Heart left ventricle (tissue), 16 donors: ENCODE measurements around the gene MS4A4A. TPM values are rescaled to one million over a fixed set of nuclear protein-coding genes. Genes with fewer than 3 reads are reported as not detected.

Experiments
- ATAC-seq, 4 donors: fragments of 200-7000 bp; cut with Tn5 transposase; one replicate each; pipeline ENCODE4 v1.9.1; 2020 to 2022; ENCODE audit warnings: moderate library complexity in 4 of 4, mild to moderate bottlenecking in 3 of 4, moderate number of reproducible peaks in 1 of 4
- DNase-seq, 5 donors: peaks; one replicate each; pipeline ENCODE4 v3.0.0-alpha.2; 2020
- H3K27ac ChIP-seq, 12 donors: fragments of 200-600 bp; sonication (generic) in 4 of 12; one replicate each; pipeline versions ENCODE4 v1.5.0 to v1.8.0; 2016 to 2022; ENCODE audit warnings: mild to moderate bottlenecking in 2 of 12
- H3K27me3 ChIP-seq, 9 donors: fragments of 200-600 bp; sonication (generic) in 2 of 9; one replicate each; pipeline versions ENCODE4 v1.5.1 to v1.8.0; 2016 to 2022; ENCODE audit warnings: mild to moderate bottlenecking in 3 of 9
- H3K36me3 ChIP-seq, 9 donors: fragments of 200-600 bp; sonication (generic) in 2 of 9; one replicate each; pipeline versions ENCODE4 v1.5.0 to v1.8.0; 2018 to 2022; ENCODE audit warnings: mild to moderate bottlenecking in 2 of 9
- H3K4me1 ChIP-seq, 12 donors: fragments of 200-600 bp; sonication (generic) in 4 of 12; one replicate each; pipeline versions ENCODE4 v1.5.0 to v1.8.0; 2016 to 2022; ENCODE audit warnings: mild to moderate bottlenecking in 3 of 12
- H3K4me3 ChIP-seq, 12 donors: fragments of 200-600 bp; sonication (generic) in 4 of 12; one replicate each; pipeline versions ENCODE4 v1.5.0 to v1.8.0; 2017 to 2022; ENCODE audit warnings: mild to moderate bottlenecking in 9 of 12, moderate library complexity in 4 of 12
- H3K9me3 ChIP-seq, 12 donors: fragments of 200-600 bp; sonication (generic) in 4 of 12; one replicate each; pipeline versions ENCODE4 v1.5.0 to v1.8.0; 2016 to 2022; ENCODE audit warnings: mild to moderate bottlenecking in 1 of 12
- POLR2A ChIP-seq, 2 donors: fragments of 450-650 bp; IDR thresholded peaks; one replicate each; pipeline ENCODE4 v1.6.1; 2017; ENCODE audit warnings: antibody characterized with exemption in 2 of 2, mild to moderate bottlenecking in 2 of 2, moderate library complexity in 2 of 2
- WGBS, 4 donors: extraction: QIAGEN DNeasy Blood & Tissue Kit in 2 of 4; methylation state at CpG; one replicate each; pipeline versions ENCODE4 v1.1.5 to v1.1.7; 2013 to 2018; 5-methylcytosine and 5-hydroxymethylcytosine counted together
- intact Hi-C, 10 donors: fragments of 100-400 bp; cut with DNase I; formaldehyde crosslinking; loops; one replicate each; pipeline versions ENCODE4 v1.11.1 to v1.14.2; 2022
- polyA plus RNA-seq, 2 donors: library from polyadenylated mRNA; stranded (reverse); fragments of 200-250 nt; gene quantifications; one replicate each; pipeline ENCODE4 v1.2.3, GENCODE V29; 2013
- total RNA-seq, 9 donors: library from RNA; depleted of rRNA in 2 of 9; stranded (reverse); fragments of >200 nt in 2 of 9; fragmentation: NEBNext Ultra II Directional in 3 of 9; extraction: Animal tissue kit (Norgen Biotek cat#: 25700) in 3 of 9; gene quantifications; one replicate each; pipeline versions ENCODE4 v1.1.0 to v1.2.4, GENCODE V29; 2016 to 2023
- TF ChIP-seq, protein P1 (sequence below), 12 donors: fragments of 200-600 bp; sonication (generic) in 4 of 12; IDR thresholded peaks; one replicate each; pipeline versions ENCODE4 v1.5.0 to v1.8.0; 2018 to 2022; ENCODE audit warnings: antibody characterized with exemption in 12 of 12, mild to moderate bottlenecking in 5 of 12
- donor health status: ischemic (EF 13 %, LVEDD 7.1; RV severe dilation, severe dysfunction).
- donor health status: healthy with polysubstance abuse.
- donor health status: DM: no; HTN: yes; CAD: no.
- donor health status: DM: no; HTN: no; CAD: no.
- donor health status: ischemic (EF 25% LVEDD 6.9; RV normal size, moderate dysfunction).
- donor health status: ischemic (EF 25% LVEDD 5.7; RV mildly dilated, moderate dysfunction).
- donor health status: healthy.
- donor health status: DM: yes; HTN: yes; CAD: no.
- donor health status: ischemic (EF 35%, LVEDD 5.7; RV mildly dilated, moderate dysfunction).
- donor health status: nonischemic (EF 11% LVEDD 7.7; RV severe dilation, severe dysfunction).
- donor health status: DM: yes; HTN: yes; CAD: no.
- donor health status: PGD.
- donor health status: ischemic (EF 29% LVEDD 5.4; RV normal size, mild dysfunction).
- donor health status: nonischemic (EF 23%, LVEDD 6.1; RV moderate dilation, normal function).

Gene MS4A4A
- total and polyA plus RNA-seq, 11 donors: 4.1 to 72.2 (median 8.0) TPM

DNA sequence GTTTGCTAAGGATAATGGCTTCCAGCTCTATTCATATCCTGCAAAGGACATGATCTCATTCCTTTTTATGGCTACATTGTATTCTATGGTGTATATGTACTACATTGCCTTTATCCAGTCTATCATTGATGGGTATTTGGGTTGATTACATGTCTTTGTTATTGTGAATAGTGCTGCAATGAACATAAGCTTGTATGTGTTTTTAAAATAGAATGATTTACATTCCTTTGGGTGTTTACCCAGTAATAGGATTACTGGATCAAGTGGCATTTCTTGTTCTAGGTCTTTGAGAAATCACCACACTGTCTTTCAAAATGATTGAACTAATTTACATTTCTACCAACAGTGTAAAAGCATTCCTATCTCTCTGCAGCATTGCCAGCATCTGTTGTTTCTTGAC lies 40.6 kb downstream of the MS4A4A start:
- DNase-seq (no peak), ATAC-seq (no peak)
- TF ChIP-seq POLR2A (IDR thresholded peaks at IDR 0.05): no peak
- TF ChIP-seq, protein P1, sequence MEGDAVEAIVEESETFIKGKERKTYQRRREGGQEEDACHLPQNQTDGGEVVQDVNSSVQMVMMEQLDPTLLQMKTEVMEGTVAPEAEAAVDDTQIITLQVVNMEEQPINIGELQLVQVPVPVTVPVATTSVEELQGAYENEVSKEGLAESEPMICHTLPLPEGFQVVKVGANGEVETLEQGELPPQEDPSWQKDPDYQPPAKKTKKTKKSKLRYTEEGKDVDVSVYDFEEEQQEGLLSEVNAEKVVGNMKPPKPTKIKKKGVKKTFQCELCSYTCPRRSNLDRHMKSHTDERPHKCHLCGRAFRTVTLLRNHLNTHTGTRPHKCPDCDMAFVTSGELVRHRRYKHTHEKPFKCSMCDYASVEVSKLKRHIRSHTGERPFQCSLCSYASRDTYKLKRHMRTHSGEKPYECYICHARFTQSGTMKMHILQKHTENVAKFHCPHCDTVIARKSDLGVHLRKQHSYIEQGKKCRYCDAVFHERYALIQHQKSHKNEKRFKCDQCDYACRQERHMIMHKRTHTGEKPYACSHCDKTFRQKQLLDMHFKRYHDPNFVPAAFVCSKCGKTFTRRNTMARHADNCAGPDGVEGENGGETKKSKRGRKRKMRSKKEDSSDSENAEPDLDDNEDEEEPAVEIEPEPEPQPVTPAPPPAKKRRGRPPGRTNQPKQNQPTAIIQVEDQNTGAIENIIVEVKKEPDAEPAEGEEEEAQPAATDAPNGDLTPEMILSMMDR (IDR thresholded peaks at IDR 0.05): no peak
- Histone ChIP-seq H3K27ac (no peak overlapping the region), H3K27me3 (no peaks in the 10 kb centered on the region), H3K9me3 (peaks cover 0 to 44% (median 19%) of the 10 kb centered on the region in 12 donors), H3K36me3 (no peaks in the 10 kb centered on the region), H3K4me1 (peaks cover 0 to 3% (median 0%) of the 10 kb centered on the region in 12 donors), H3K4me3 (no peak overlapping the region)
- intact Hi-C loops: no loop called here

DNA sequence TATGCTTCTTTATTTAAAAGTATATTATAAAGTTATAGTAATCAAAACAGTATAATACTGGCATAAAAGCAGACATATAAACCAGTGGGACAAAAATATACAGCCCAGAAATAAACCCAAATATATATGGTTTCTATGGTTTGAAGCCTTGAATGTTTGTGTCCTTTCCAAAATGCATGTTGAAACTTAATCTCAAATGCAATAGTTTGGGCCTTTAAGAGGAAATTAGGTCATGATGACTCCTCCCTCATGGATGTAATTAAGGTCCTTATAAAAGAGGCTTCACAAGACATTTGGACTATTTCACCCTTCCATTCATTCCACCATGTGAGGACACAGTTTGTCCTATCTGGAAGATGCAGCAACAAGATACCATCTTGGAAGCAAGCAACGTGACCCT lies 46.5 kb downstream of the MS4A4A start, which contains the start of gene MS4A6E:
Gene MS4A6E (plus strand): TSS at position 301 of the 400 bp plus-strand sequence. CDS start 7,641 bp downstream, outside the sequence.
- Histone ChIP-seq H3K4me1 (no peaks in the 10 kb centered on the region), H3K9me3 (peaks cover 0 to 54% (median 13%) of the 10 kb centered on the region in 12 donors), H3K27me3 (no peaks in the 10 kb centered on the region), H3K4me3 (no peak within 1 kb of the TSS), H3K36me3 (no peaks in the 10 kb centered on the region), H3K27ac (no peak within 1 kb of the TSS)
- no peak for DNase-seq
- no peak for ATAC-seq
- 0 to 58% (median 28%) methylated on average over 1 of the region's 1 CpG for WGBS, 4 donors
- TF ChIP-seq, protein P1 (IDR thresholded peaks at IDR 0.05): no peak
- TF ChIP-seq POLR2A (IDR thresholded peaks at IDR 0.05): no peak
- intact Hi-C loops: no loop called here

GRCh38 chr11:60328460-60328859 lies 48.0 kb downstream of the MS4A4A start:
- H3K9me3 ChIP-seq: peaks cover 0 to 46% (median 10%) of the 10 kb centered on the region in 12 donors
- DNase-seq: no peak
- H3K36me3 ChIP-seq: no peaks in the 10 kb centered on the region
- ATAC-seq: no peak
- intact Hi-C loops: no loop called here
- TF ChIP-seq POLR2A (IDR thresholded peaks at IDR 0.05): no peak
- TF ChIP-seq, protein P1 (IDR thresholded peaks at IDR 0.05): no peak
- no peak overlapping the region for H3K27ac ChIP-seq
- no peaks in the 10 kb centered on the region for H3K27me3 ChIP-seq
- H3K4me1 ChIP-seq: peaks cover 0 to 4% (median 0%) of the 10 kb centered on the region in 12 donors
- H3K4me3 ChIP-seq: no peak overlapping the region

GRCh38 chr11:60332846-60333245 lies 52.4 kb downstream of the MS4A4A start:
- no peak overlapping the region for H3K4me3 ChIP-seq
- H3K9me3 ChIP-seq: peaks cover 0 to 22% (median 1%) of the 10 kb centered on the region in 12 donors
- no peaks in the 10 kb centered on the region for H3K36me3 ChIP-seq
- ATAC-seq (peak in 3 of 4 donors; percentile 49 to 72 (median 62)), DNase-seq (no peak)
- TF ChIP-seq, protein P1 (IDR thresholded peaks at IDR 0.05): no peak
- TF ChIP-seq POLR2A (IDR thresholded peaks at IDR 0.05): no peak
- intact Hi-C loops: no loop called here
- 1 to 79% (median 37%) methylated on average over 3 of the region's 3 CpGs for WGBS, 4 donors
- H3K27ac ChIP-seq: peak overlapping the region in 3 of 12 donors; percentile 40 to 90 (median 52)
- H3K4me1 ChIP-seq: peaks cover 0 to 31% (median 0%) of the 10 kb centered on the region in 12 donors
- H3K27me3 ChIP-seq: no peaks in the 10 kb centered on the region
